GM12875 (cell line): ENCODE results near the gene CCT6B.

Experiments
- H3K4me3 ChIP-seq: one replicate; pipeline ENCODE4 v1.5.1; 2011; ENCODE audit warnings: low read depth, low read length, control low read depth
- TF ChIP-seq, protein P1 (sequence below): IDR thresholded peaks from 2 replicates; pipeline ENCODE4 v1.5.1; 2011; ENCODE audit warnings: low read depth, mild to moderate bottlenecking, control low read depth, inconsistent platforms, low read length, moderate library complexity, borderline replicate concordance; ENCODE audit not compliant: insufficient read depth

Gene CCT6B

DNA sequence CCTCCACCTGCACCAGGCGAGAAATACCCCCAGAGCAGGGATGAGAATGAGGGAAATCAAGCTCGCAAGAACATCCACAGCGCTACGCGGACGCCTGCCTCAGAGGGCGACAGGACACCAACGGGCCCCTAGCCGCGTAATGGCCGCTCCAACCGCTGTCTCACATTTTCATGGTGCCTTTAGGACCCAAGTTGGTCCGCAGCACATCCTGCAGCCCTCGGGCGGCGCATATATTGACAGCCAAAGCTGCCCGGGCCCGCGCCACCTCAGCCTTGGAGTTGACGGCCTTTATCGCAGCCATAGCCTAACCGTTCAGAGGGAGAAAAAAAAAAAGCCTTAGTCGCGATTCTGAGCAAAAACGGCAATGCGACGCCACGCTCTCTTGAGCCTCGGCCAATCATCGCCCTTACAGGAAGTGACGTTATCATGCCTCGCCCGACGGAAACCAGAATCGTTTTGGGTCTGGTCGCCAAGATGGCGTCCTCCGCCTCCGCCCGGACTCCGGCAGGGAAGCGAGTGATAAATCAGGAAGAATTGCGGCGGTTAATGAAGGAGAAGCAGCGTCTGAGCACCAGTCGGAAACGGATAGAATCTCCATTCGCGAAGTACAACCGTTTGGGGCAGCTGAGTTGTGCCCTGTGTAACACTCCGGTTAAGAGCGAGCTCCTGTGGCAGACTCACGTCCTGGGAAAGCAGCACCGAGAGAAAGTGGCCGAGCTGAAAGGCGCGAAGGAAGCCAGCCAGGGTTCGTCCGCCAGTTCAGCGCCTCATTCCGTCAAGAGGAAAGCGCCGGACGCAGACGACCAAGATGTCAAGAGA, at the start of gene CCT6B, which contains the start of gene ZNF830:
Gene CCT6B (minus strand): TSS at position 368 of the 819 bp plus-strand sequence. CDS start 67 bp downstream, at position 301.
Gene ZNF830 (plus strand): TSS at position 448 of the 819 bp plus-strand sequence. CDS start 27 bp downstream, at position 475.
- TF ChIP-seq, protein P1, sequence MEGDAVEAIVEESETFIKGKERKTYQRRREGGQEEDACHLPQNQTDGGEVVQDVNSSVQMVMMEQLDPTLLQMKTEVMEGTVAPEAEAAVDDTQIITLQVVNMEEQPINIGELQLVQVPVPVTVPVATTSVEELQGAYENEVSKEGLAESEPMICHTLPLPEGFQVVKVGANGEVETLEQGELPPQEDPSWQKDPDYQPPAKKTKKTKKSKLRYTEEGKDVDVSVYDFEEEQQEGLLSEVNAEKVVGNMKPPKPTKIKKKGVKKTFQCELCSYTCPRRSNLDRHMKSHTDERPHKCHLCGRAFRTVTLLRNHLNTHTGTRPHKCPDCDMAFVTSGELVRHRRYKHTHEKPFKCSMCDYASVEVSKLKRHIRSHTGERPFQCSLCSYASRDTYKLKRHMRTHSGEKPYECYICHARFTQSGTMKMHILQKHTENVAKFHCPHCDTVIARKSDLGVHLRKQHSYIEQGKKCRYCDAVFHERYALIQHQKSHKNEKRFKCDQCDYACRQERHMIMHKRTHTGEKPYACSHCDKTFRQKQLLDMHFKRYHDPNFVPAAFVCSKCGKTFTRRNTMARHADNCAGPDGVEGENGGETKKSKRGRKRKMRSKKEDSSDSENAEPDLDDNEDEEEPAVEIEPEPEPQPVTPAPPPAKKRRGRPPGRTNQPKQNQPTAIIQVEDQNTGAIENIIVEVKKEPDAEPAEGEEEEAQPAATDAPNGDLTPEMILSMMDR = no peak

DNA sequence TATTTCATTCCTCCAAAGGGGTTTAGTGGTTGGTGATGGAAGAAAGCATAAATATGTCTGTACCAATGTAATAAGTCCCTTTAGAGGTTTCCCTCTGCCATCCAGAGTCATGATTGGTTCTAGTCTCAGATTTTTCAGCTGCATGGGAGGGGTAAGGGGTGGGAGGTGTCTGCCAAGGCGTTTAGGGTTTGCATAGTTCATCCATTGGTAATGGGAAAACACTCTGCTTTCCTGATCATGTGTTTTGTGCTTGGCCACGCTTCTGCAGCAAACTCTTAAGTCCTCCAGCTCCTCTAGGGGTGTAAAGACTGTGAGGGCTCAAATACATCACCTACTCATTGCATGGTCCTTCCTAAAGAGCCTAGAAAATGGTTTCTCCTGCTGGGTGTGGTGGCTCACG, 48.8 kb upstream of the CCT6B start:
- no peak overlapping the region for H3K4me3 ChIP-seq
- TF ChIP-seq, protein P1 = no peak

More for the DNA sequence above, at the start of gene CCT6B, which contains the start of gene ZNF830:
- H3K4me3 ChIP-seq = peak within 1 kb of the TSS; percentile 85

GRCh38 chr17:35006961-35007360, 45.7 kb upstream of the CCT6B start:
- TF ChIP-seq, protein P1 = no peak
- no peak overlapping the region for H3K4me3 ChIP-seq

GRCh38 chr17:35006345-35006744, 45.1 kb upstream of the CCT6B start:
- TF ChIP-seq, protein P1 = no peak
- H3K4me3 ChIP-seq = no peak overlapping the region

DNA sequence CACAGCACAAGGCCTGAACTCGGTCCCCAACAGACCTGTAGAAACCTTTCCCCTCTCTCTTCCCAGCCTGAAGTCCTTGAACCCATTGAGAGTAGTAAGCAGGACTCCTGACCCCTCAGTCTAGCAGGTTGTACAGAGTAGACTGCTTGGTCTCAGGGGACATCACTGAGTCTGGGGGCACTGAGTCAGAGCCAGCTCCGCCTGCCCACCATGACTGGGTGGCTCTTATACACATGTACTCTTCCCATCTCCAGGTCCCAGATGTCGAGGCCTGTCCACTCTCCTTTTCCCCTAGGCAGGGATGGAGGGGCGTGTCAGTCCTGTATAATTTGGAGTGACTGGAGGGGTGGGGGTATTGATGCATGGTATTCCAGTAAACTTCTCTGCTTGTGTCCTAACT, 42.5 kb upstream of the CCT6B start:
- H3K4me3 ChIP-seq = no peak overlapping the region
- TF ChIP-seq, protein P1 = no peak

DNA sequence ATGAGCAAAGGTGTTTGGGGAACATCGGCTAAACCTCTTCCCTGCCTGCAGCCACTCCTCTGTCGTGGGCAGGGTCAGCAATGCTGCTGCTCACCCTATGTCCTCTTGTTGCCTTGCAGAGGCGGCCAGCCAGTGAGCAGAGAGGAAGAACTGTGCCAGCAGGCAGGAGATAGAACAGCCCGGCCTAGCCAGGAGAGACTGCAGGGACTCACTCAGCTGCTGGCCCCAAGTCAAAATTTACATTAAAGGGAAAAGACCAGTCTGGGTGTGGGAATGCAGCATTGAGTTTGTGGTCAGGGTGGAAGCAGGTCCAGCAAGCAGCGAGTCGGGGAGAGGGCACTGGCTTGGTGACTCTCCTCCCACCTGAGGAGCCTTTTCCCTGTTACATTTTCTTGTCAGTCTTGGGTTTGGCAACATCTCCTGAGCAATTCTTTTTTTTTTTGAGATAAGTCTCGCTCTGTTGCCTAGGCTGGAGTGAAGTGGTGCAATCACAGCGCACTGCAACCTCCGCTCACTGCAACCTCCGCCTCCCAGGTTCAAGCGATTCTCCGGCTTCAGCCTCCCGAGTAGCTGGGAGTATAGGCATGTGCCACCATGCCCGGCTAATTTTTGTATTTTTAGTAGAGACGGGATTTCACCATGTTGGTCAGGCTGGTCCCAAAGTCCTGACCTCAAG, 41.8 kb upstream of the CCT6B start:
- TF ChIP-seq, protein P1 = no peak
- H3K4me3 ChIP-seq = no peak overlapping the region
